ENCODE data around the gene FNIP2.

Gene FNIP2

GRCh38 chr4:158856852-158857251, 88.0 kb downstream of the FNIP2 start:
- H3K27ac ChIP-seq, result no peak overlapping the region
- DNase-seq (ENCODE audit: low spot score), result no peak
- TF ChIP-seq CTCF (IDR thresholded peaks at IDR 0.05), result peak; percentile 13
- H3K4me3 ChIP-seq, result no peak overlapping the region

- no peak for DNase-seq (ENCODE audit: low spot score)
- H3K27ac ChIP-seq, result no peak overlapping the region
These were observed 89.1 kb downstream of the FNIP2 start for GRCh38 chr4:158857951-158858350.

GRCh38 chr4:158858410-158859199, 89.8 kb downstream of the FNIP2 start:
- Histone ChIP-seq H3K27ac (no peak overlapping the region), H3K4me3 (no peak overlapping the region)
- no peak for TF ChIP-seq CTCF (IDR thresholded peaks at IDR 0.05)
- no peak for DNase-seq (ENCODE audit: low spot score)

More at GRCh38 chr4:158857951-158858350, 89.1 kb downstream of the FNIP2 start:
- TF ChIP-seq CTCF (IDR thresholded peaks at IDR 0.05), result no peak
- H3K4me3 ChIP-seq, result no peak overlapping the region

GRCh38 chr4:158859661-158860060, 90.8 kb downstream of the FNIP2 start:
- H3K27ac ChIP-seq, result no peak overlapping the region
- TF ChIP-seq CTCF (IDR thresholded peaks at IDR 0.05), result no peak
- no peak for DNase-seq (ENCODE audit: low spot score)
- H3K4me3 ChIP-seq, result no peak overlapping the region

- Histone ChIP-seq H3K27ac (no peak overlapping the region), H3K4me3 (no peak overlapping the region)
- no peak for TF ChIP-seq CTCF (IDR thresholded peaks at IDR 0.05)
- no peak for DNase-seq (ENCODE audit: low spot score)
These were observed 92.0 kb downstream of the FNIP2 start for GRCh38 chr4:158860856-158861255.

GRCh38 chr4:158861281-158861680, 92.5 kb downstream of the FNIP2 start:
- no peak for TF ChIP-seq CTCF (IDR thresholded peaks at IDR 0.05)
- H3K27ac ChIP-seq, result no peak overlapping the region
- no peak overlapping the region for H3K4me3 ChIP-seq
- no peak for DNase-seq (ENCODE audit: low spot score)

GRCh38 chr4:158861766-158862165, 92.9 kb downstream of the FNIP2 start:
- no peak for DNase-seq (ENCODE audit: low spot score)
- H3K27ac ChIP-seq, result no peak overlapping the region
- no peak for TF ChIP-seq CTCF (IDR thresholded peaks at IDR 0.05)
- no peak overlapping the region for H3K4me3 ChIP-seq
